Astrocyte (in vitro differentiated cells and primary cell): ENCODE data around the gene GOLGA8S. TPM values are rescaled to one million over a fixed set of nuclear protein-coding genes. Genes with fewer than 3 reads are reported as not detected.

Experiments used
- DNase-seq: peaks from one replicate; pipeline ENCODE4 v3.0.0-alpha.2; 2010; ENCODE audit warnings: low read depth
- FAIRE-seq: peaks from 2 replicates; lab custom pipeline; 2011; peaks lifted over from hg19 to GRCh38; lab: Jason Lieb, UNC
- H2AFZ ChIP-seq: 2 replicates; pipeline ENCODE4 v1.6.0; 2012; ENCODE audit warnings: low read depth, low read length, inconsistent platforms
- H3K27ac ChIP-seq: 2 replicates; pipeline ENCODE4 v1.5.1; 2011; ENCODE audit warnings: low read depth, low read length, inconsistent platforms
- H3K27me3 ChIP-seq: 2 replicates; pipeline ENCODE4 v1.6.0; 2011; ENCODE audit warnings: low read length, inconsistent platforms; ENCODE audit not compliant: insufficient read depth
- H3K36me3 ChIP-seq: 2 replicates; pipeline ENCODE4 v1.5.1; 2011; ENCODE audit warnings: low read length, inconsistent platforms; ENCODE audit not compliant: insufficient read depth
- H3K4me1 ChIP-seq: 2 replicates; pipeline ENCODE4 v1.5.1; 2011; ENCODE audit warnings: low read length, inconsistent platforms; ENCODE audit not compliant: insufficient read depth
- H3K4me2 ChIP-seq: 2 replicates; pipeline ENCODE4 v1.6.0; 2012; ENCODE audit warnings: low read length, inconsistent platforms
- H3K4me3 ChIP-seq: 2 replicates; pipeline ENCODE4 v1.5.1; 2011; ENCODE audit warnings: low read depth, mild to moderate bottlenecking, low read length, inconsistent platforms; ENCODE audit not compliant: insufficient read depth
- H3K79me2 ChIP-seq: 2 replicates; pipeline ENCODE4 v1.6.0; 2012; ENCODE audit warnings: mild to moderate bottlenecking, low read length, inconsistent platforms; ENCODE audit not compliant: insufficient read depth
- H3K9ac ChIP-seq: 2 replicates; pipeline ENCODE4 v1.6.0; 2012; ENCODE audit warnings: mild to moderate bottlenecking, low read length, inconsistent platforms
- H3K9me3 ChIP-seq: 2 replicates; pipeline ENCODE4 v1.5.1; 2012; ENCODE audit warnings: low read depth, mild to moderate bottlenecking, low read length, inconsistent platforms; ENCODE audit not compliant: insufficient read depth
- H4K20me1 ChIP-seq: 2 replicates; pipeline ENCODE4 v1.6.0; 2012; ENCODE audit warnings: low read length, inconsistent platforms; ENCODE audit not compliant: insufficient read depth
- H3K27ac Mint-ChIP-seq: one replicate; pipeline ENCODE4 v1.8.0; 2021; ENCODE audit warnings: mild to moderate bottlenecking, mixed read lengths; ENCODE audit not compliant: unreplicated experiment
- H3K27me3 Mint-ChIP-seq: one replicate; pipeline ENCODE4 v1.8.0; 2021; ENCODE audit warnings: low read depth, mixed read lengths; ENCODE audit not compliant: unreplicated experiment
- H3K36me3 Mint-ChIP-seq: one replicate; pipeline ENCODE4 v1.8.0; 2021; ENCODE audit warnings: low read depth, mixed read lengths; ENCODE audit not compliant: unreplicated experiment
- H3K4me1 Mint-ChIP-seq: one replicate; pipeline ENCODE4 v1.8.0; 2021; ENCODE audit warnings: low read depth, mixed read lengths; ENCODE audit not compliant: unreplicated experiment
- H3K4me3 Mint-ChIP-seq: one replicate; pipeline ENCODE4 v1.8.0; 2021; ENCODE audit warnings: mild to moderate bottlenecking, moderate library complexity, mixed read lengths; ENCODE audit not compliant: unreplicated experiment
- H3K9me3 Mint-ChIP-seq: one replicate; pipeline ENCODE4 v1.8.0; 2021; ENCODE audit warnings: mild to moderate bottlenecking, mixed read lengths; ENCODE audit not compliant: unreplicated experiment
- EZH2 ChIP-seq: IDR thresholded peaks from 2 replicates; pipeline ENCODE4 v1.6.1; 2012; ENCODE audit warnings: mild to moderate bottlenecking, low read length, inconsistent platforms; ENCODE audit not compliant: insufficient read depth
- total RNA-seq: library from RNA; stranded (reverse); gene quantifications from 2 replicates; pipeline ENCODE4 v1.2.1, GENCODE V29; 2021
- TF ChIP-seq, protein P1 (sequence below): IDR thresholded peaks from 2 replicates; pipeline ENCODE4 v1.5.1; 2011; ENCODE audit warnings: low read depth, mild to moderate bottlenecking, inconsistent platforms, low read length, moderate library complexity; ENCODE audit not compliant: insufficient read depth

Gene GOLGA8S
- total RNA-seq, 1 donor from 2014 or later = 0.14 TPM

DNA sequence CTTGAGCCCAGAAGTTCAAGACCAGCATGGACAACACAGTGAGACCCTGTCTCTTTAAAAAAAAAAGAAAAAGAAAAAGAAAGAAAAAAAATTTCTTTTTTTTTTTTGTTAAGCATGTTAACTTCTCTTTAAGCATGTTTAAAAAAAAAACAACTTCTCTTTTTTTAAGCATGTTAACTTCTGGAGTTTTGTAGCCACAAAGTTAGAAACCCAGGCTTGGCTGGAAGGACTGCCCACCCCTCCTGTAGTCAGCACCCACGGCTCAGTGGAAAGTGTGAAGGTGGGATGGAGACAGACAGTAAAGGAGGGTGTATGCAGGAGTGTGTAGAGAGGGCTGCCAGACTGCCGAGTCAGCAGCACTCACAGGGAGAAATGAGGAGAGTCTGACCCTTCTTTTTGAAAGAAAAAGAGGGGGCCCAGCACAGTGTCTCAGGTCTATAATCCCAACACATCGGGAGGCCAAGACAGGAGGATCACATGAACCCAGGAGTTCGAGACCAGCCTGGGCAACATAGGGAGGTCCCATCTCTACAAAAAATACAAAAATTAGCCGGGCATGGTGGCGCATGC, 33.2 kb downstream of the GOLGA8S start:
- H3K4me2 ChIP-seq = no peak overlapping the region
- FAIRE-seq (no peak), DNase-seq (no peak)
- no peak overlapping the region for H3K9ac ChIP-seq
- no peaks in the 10 kb centered on the region for H3K36me3 Mint-ChIP-seq
- H3K9me3 Mint-ChIP-seq = no peaks in the 10 kb centered on the region
- H3K4me1 ChIP-seq = no peaks in the 10 kb centered on the region
- no peak for TF ChIP-seq EZH2
- TF ChIP-seq, protein P1, sequence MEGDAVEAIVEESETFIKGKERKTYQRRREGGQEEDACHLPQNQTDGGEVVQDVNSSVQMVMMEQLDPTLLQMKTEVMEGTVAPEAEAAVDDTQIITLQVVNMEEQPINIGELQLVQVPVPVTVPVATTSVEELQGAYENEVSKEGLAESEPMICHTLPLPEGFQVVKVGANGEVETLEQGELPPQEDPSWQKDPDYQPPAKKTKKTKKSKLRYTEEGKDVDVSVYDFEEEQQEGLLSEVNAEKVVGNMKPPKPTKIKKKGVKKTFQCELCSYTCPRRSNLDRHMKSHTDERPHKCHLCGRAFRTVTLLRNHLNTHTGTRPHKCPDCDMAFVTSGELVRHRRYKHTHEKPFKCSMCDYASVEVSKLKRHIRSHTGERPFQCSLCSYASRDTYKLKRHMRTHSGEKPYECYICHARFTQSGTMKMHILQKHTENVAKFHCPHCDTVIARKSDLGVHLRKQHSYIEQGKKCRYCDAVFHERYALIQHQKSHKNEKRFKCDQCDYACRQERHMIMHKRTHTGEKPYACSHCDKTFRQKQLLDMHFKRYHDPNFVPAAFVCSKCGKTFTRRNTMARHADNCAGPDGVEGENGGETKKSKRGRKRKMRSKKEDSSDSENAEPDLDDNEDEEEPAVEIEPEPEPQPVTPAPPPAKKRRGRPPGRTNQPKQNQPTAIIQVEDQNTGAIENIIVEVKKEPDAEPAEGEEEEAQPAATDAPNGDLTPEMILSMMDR = no peak
- H3K27ac Mint-ChIP-seq = no peak overlapping the region
- no peak overlapping the region for H3K4me3 Mint-ChIP-seq
- no peaks in the 10 kb centered on the region for H3K27me3 ChIP-seq
- no peaks in the 10 kb centered on the region for H3K36me3 ChIP-seq
- H3K27me3 Mint-ChIP-seq = peaks cover 8% of the 10 kb centered on the region
- no peak overlapping the region for H3K4me3 ChIP-seq
- H3K79me2 ChIP-seq = no peaks in the 10 kb centered on the region
- H3K9me3 ChIP-seq = no peaks in the 10 kb centered on the region
- H2AFZ ChIP-seq = no peak overlapping the region
- H4K20me1 ChIP-seq = no peaks in the 10 kb centered on the region
- peaks cover 3% of the 10 kb centered on the region for H3K4me1 Mint-ChIP-seq
- no peak overlapping the region for H3K27ac ChIP-seq

DNA sequence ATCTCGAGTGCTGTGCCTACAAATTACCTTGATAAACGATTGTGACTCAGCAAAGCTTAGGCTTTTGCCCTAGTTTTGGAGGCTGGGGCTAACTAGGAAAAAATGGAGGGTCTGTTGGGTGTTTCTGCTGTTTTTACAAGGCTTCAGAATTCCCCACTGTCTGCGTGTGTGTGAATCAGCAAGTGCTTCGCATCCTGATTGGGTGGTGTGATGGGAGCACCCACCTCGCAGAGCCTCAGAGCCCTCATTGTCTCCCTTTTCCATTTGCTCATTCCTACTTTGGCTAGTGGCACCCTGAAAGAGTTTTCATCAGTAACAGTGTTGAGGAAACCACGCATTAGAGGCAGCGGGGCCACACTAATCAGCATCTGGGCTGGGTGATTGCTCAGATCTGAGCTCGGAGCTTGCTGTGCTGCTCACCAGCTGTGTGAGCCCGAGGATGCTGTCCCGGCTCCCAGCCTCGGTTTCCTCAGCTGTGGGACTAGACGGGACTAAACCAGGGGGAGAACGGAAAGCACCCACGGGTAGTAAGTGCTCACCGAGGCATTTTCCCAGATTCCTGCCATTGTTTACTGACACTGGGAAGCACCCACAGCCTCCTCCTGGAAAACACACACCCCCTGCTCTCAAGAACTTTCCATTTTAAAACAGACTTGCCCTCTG, 40.6 kb downstream of the GOLGA8S start:
- no peaks in the 10 kb centered on the region for H3K27me3 ChIP-seq
- H3K27ac ChIP-seq = no peak overlapping the region
- Mint-ChIP-seq H3K4me1 (peaks cover 8% of the 10 kb centered on the region), H3K9me3 (peaks cover 2% of the 10 kb centered on the region), H3K4me3 (no peak overlapping the region), H3K27me3 (peaks cover 2% of the 10 kb centered on the region), H3K36me3 (no peaks in the 10 kb centered on the region), H3K27ac (no peak overlapping the region)
- no peak for DNase-seq
- H4K20me1 ChIP-seq = no peaks in the 10 kb centered on the region
- no peak for FAIRE-seq
- H3K9me3 ChIP-seq = no peaks in the 10 kb centered on the region
- no peaks in the 10 kb centered on the region for H3K4me1 ChIP-seq
- no peaks in the 10 kb centered on the region for H3K79me2 ChIP-seq
- H3K36me3 ChIP-seq = no peaks in the 10 kb centered on the region
- TF ChIP-seq, protein P1 = no peak
- no peak for TF ChIP-seq EZH2
- no peak overlapping the region for H3K4me2 ChIP-seq
- no peak overlapping the region for H3K4me3 ChIP-seq
- H3K9ac ChIP-seq = no peak overlapping the region
- H2AFZ ChIP-seq = no peak overlapping the region

DNA sequence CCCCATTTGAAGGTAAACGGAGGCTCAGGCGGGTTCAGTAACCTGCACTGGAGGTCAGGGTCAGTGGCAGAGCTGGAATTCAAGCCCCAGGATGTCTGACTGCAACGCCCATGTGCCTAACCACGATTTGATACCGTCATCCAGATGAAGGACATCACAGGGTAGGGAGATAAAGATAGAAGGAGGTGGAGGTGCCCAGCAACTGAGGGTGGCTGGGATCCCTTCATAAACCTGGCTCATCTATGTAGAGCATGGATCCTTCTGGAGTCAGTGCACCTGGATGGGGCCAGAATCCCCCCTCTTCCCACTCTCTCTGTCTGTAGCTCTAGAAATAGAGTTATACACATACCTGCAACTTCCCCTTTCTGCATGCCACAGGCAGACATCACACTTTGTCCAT, 41.3 kb downstream of the GOLGA8S start:
- TF ChIP-seq EZH2 = no peak
- TF ChIP-seq, protein P1 = no peak
- Mint-ChIP-seq H3K4me3 (no peak overlapping the region), H3K27me3 (peaks cover 2% of the 10 kb centered on the region), H3K36me3 (no peaks in the 10 kb centered on the region), H3K27ac (no peak overlapping the region), H3K4me1 (peaks cover 8% of the 10 kb centered on the region), H3K9me3 (peaks cover 2% of the 10 kb centered on the region)
- no peak overlapping the region for H3K27ac ChIP-seq
- DNase-seq = no peak
- no peak overlapping the region for H3K9ac ChIP-seq
- H3K4me2 ChIP-seq = no peak overlapping the region
- FAIRE-seq = no peak
- H3K4me1 ChIP-seq = no peaks in the 10 kb centered on the region
- no peaks in the 10 kb centered on the region for H4K20me1 ChIP-seq
- H3K9me3 ChIP-seq = no peaks in the 10 kb centered on the region
- H3K4me3 ChIP-seq = no peak overlapping the region
- H2AFZ ChIP-seq = no peak overlapping the region
- H3K36me3 ChIP-seq = no peaks in the 10 kb centered on the region
- H3K79me2 ChIP-seq = no peaks in the 10 kb centered on the region
- H3K27me3 ChIP-seq = no peaks in the 10 kb centered on the region
